Caco-2 (cell line): ENCODE measurements around the gene AOPEP. TPM values are rescaled to one million over a fixed set of nuclear protein-coding genes. Genes with fewer than 3 reads are reported as not detected.
A peak's percentile ranks its signal among the peaks of the same experiment; 100 is the strongest.

Experiments used
- BruUV-seq: library from RNA; stranded (reverse); fragments of 400-500 nt; replicated peaks from 2 replicates; lab custom pipeline; 2021; lab: Mats Ljungman, UMichigan
- CTCF ChIA-PET: fragments of 300-600 bp; sonication (Branson Sonifier 250); formaldehyde crosslinking; loops from one replicate; lab custom pipeline; 2022; ENCODE audit warnings: antibody characterized with exemption; lab: Charles Lee
- POLR2A ChIA-PET: fragments of 300-600 bp; sonication (Branson Sonifier 250); formaldehyde crosslinking; loops from one replicate; lab custom pipeline; 2022; ENCODE audit warnings: antibody characterized with exemption; lab: Charles Lee
- DNase-seq, 2 experiments: peaks; one replicate each; pipeline versions ENCODE4 v3.0.0 to v3.0.0-alpha.2; 2020 to 2022
- H3K27me3 ChIP-seq: replicated peaks from 2 replicates; pipeline ENCODE4 v1.6.0; 2011; ENCODE audit warnings: low read length; ENCODE audit not compliant: control insufficient read depth, insufficient read depth
- H3K36me3 ChIP-seq: 2 replicates; pipeline ENCODE4 v1.5.1; 2011; ENCODE audit warnings: low read length; ENCODE audit not compliant: control insufficient read depth, insufficient read depth
- H3K4me1 ChIP-seq: fragments of 250-450 bp; sonication (Bioruptor Pico); 2 replicates; pipeline ENCODE4 v1.5.1; 2020; ENCODE audit warnings: mild to moderate bottlenecking
- H3K4me3 ChIP-seq: 2 replicates; pipeline ENCODE4 v1.5.1; 2011; ENCODE audit warnings: low read depth, mild to moderate bottlenecking, control low read depth, low read length
- H3K9me3 ChIP-seq: fragments of 250-450 bp; sonication (Bioruptor Pico); 2 replicates; pipeline ENCODE4 v1.5.1; 2020; ENCODE audit warnings: mild to moderate bottlenecking, moderate library complexity
- H3K27ac Mint-ChIP-seq: one replicate; pipeline ENCODE4 v1.8.0; 2022; ENCODE audit warnings: mixed read lengths; ENCODE audit not compliant: unreplicated experiment
- H3K27me3 Mint-ChIP-seq: one replicate; pipeline ENCODE4 v1.8.0; 2022; ENCODE audit warnings: mixed read lengths; ENCODE audit not compliant: insufficient read depth, unreplicated experiment
- H3K36me3 Mint-ChIP-seq: one replicate; pipeline ENCODE4 v1.8.0; 2022; ENCODE audit warnings: mild to moderate bottlenecking, mixed read lengths; ENCODE audit not compliant: insufficient read depth, unreplicated experiment
- H3K4me1 Mint-ChIP-seq: one replicate; pipeline ENCODE4 v1.8.0; 2022; ENCODE audit warnings: low read depth, mixed read lengths; ENCODE audit not compliant: unreplicated experiment
- H3K4me3 Mint-ChIP-seq: one replicate; pipeline ENCODE4 v1.8.0; 2022; ENCODE audit warnings: mild to moderate bottlenecking, moderate library complexity, mixed read lengths; ENCODE audit not compliant: unreplicated experiment
- H3K9me3 Mint-ChIP-seq: one replicate; pipeline ENCODE4 v1.8.0; 2022; ENCODE audit warnings: mixed read lengths; ENCODE audit not compliant: unreplicated experiment
- CTCF ChIP-seq, 2 experiments: fragments of 200-600 bp in 1 of 2; IDR thresholded peaks; 1 replicate in 1 of 2; 2 replicates in 1 of 2; pipeline versions ENCODE4 v1.5.1 to v1.8.0; 2011 to 2022; ENCODE audit warnings: antibody characterized with exemption in 1 of 2, control low read depth in 1 of 2, inconsistent platforms in 1 of 2, low read depth in 1 of 2, low read length in 1 of 2, mild to moderate bottlenecking in 1 of 2, moderate library complexity in 1 of 2; ENCODE audit not compliant: insufficient read depth in 1 of 2, severe bottlenecking in 1 of 2, unreplicated experiment in 1 of 2
- intact Hi-C: fragments of 100-400 bp; cut with micrococcal nuclease; formaldehyde crosslinking; loops from one replicate; pipeline ENCODE4 v1.10.0; 2022; ENCODE audit not compliant: unreplicated experiment
- total RNA-seq: library from RNA; stranded (reverse); gene quantifications from 2 replicates; pipeline ENCODE4 v1.2.3, GENCODE V29; 2022

AOPEP gene
- total RNA-seq, 1 experiment from 2014 or later, result 63.3 TPM

- BruUV-seq, result no TSS peak
- DNase-seq, result no peak
Measured at GRCh38 chr9:94860678-94861588, 134.4 kb downstream of the AOPEP start.

GRCh38 chr9:94861589-94862272 is 135.2 kb downstream of the AOPEP start:
- H3K9me3 ChIP-seq, result no peaks in the 10 kb centered on the region
- ChIA-PET CTCF (no interaction called here), POLR2A (no interaction called here)
- Mint-ChIP-seq H3K4me1 (peaks cover 26% of the 10 kb centered on the region), H3K36me3 (no peaks in the 10 kb centered on the region), H3K27me3 (no peaks in the 10 kb centered on the region), H3K9me3 (peaks cover 22% of the 10 kb centered on the region), H3K27ac (no peak overlapping the region), H3K4me3 (no peak overlapping the region)
- H3K4me3 ChIP-seq, result no peak overlapping the region
- no peaks in the 10 kb centered on the region for H3K36me3 ChIP-seq
- peaks cover 21% of the 10 kb centered on the region for H3K4me1 ChIP-seq
- TF ChIP-seq CTCF (IDR thresholded peaks at IDR 0.05; ENCODE audit: insufficient read depth in 1 of 2, low read depth in 1 of 2, low read length in 1 of 2, severe bottlenecking in 1 of 2, unreplicated experiment in 1 of 2), result no peak
- DNase-seq, result no peak
- intact Hi-C loops, result no loop called here
- no peaks in the 10 kb centered on the region for H3K27me3 ChIP-seq
- BruUV-seq, result no TSS peak

More at GRCh38 chr9:94860678-94861588, 134.4 kb downstream of the AOPEP start:
- Histone ChIP-seq H3K9me3 (no peaks in the 10 kb centered on the region), H3K36me3 (no peaks in the 10 kb centered on the region), H3K4me1 (peaks cover 13% of the 10 kb centered on the region), H3K27me3 (no peaks in the 10 kb centered on the region), H3K4me3 (no peak overlapping the region)
- intact Hi-C loops, result no loop called here
- Mint-ChIP-seq H3K27ac (peak overlapping the region; percentile 3), H3K36me3 (no peaks in the 10 kb centered on the region), H3K4me1 (peaks cover 23% of the 10 kb centered on the region), H3K4me3 (no peak overlapping the region), H3K27me3 (no peaks in the 10 kb centered on the region), H3K9me3 (peaks cover 22% of the 10 kb centered on the region)
- POLR2A ChIA-PET, result no interaction called here
- CTCF ChIA-PET, result no interaction called here
- no peak for TF ChIP-seq CTCF (IDR thresholded peaks at IDR 0.05; ENCODE audit: insufficient read depth in 1 of 2, low read depth in 1 of 2, low read length in 1 of 2, severe bottlenecking in 1 of 2, unreplicated experiment in 1 of 2)

- Histone ChIP-seq H3K4me3 (no peak overlapping the region), H3K27me3 (no peaks in the 10 kb centered on the region), H3K36me3 (no peaks in the 10 kb centered on the region), H3K4me1 (peaks cover 41% of the 10 kb centered on the region), H3K9me3 (no peaks in the 10 kb centered on the region)
- Mint-ChIP-seq H3K4me3 (no peak overlapping the region), H3K27me3 (no peaks in the 10 kb centered on the region), H3K4me1 (peaks cover 43% of the 10 kb centered on the region), H3K36me3 (peaks cover 7% of the 10 kb centered on the region), H3K9me3 (peaks cover 12% of the 10 kb centered on the region), H3K27ac (no peak overlapping the region)
- intact Hi-C loops, result no loop called here
- no peak for DNase-seq
- TF ChIP-seq CTCF (IDR thresholded peaks at IDR 0.05; ENCODE audit: insufficient read depth in 1 of 2, low read depth in 1 of 2, low read length in 1 of 2, severe bottlenecking in 1 of 2, unreplicated experiment in 1 of 2), result no peak
- POLR2A ChIA-PET, result no interaction called here
- CTCF ChIA-PET, result no interaction called here
- no TSS peak for BruUV-seq
Measured at GRCh38 chr9:94864196-94864595, 137.7 kb downstream of the AOPEP start.
